CD4-positive, alpha-beta memory T cell (primary cell): ENCODE measurements around the gene TP53BP2. TPM values are rescaled to one million over a fixed set of nuclear protein-coding genes. Genes with fewer than 3 reads are reported as not detected.
"Not testable (repeated sequence)": the region's sequence is repeated elsewhere in the genome, so short reads cannot be mapped to it uniquely, and the experiment has no call there.

ENCODE experiments used
- CTCF ChIA-PET: fragments of 350-600 bp; sonication (Branson Sonifier 250); formaldehyde crosslinking; loops from one replicate; lab custom pipeline; 2021; ENCODE audit warnings: inconsistent platforms; ENCODE audit not compliant: partially characterized antibody; lab: Charles Lee
- POLR2A ChIA-PET: fragments of 350-600 bp; sonication (Branson Sonifier 250); formaldehyde crosslinking; loops from one replicate; lab custom pipeline; 2021; ENCODE audit not compliant: partially characterized antibody; lab: Charles Lee
- DNase-seq, 5 donors: peaks; one replicate each; pipeline versions ENCODE4 v3.0.0 to v3.0.0-alpha.2; 2020 to 2022; ENCODE audit warnings: mixed read lengths in 1 of 5
- H3K27ac ChIP-seq: one replicate; pipeline ENCODE4 v1.7.0; 2013; ENCODE audit warnings: low read depth, low read length
- H3K27me3 ChIP-seq: 2 replicates; pipeline ENCODE4 v1.7.0; 2013; ENCODE audit warnings: mild to moderate bottlenecking, low read length, moderate library complexity; ENCODE audit not compliant: insufficient read depth
- H3K36me3 ChIP-seq: 2 replicates; pipeline ENCODE4 v1.7.0; 2013; ENCODE audit warnings: mild to moderate bottlenecking, low read length, moderate library complexity; ENCODE audit not compliant: insufficient read depth
- H3K4me1 ChIP-seq: 2 replicates; pipeline ENCODE4 v1.7.0; 2013; ENCODE audit warnings: mild to moderate bottlenecking, low read length, moderate library complexity; ENCODE audit not compliant: insufficient read depth
- H3K4me3 ChIP-seq, 2 donors: one replicate each; pipeline ENCODE4 v1.7.0; 2013; ENCODE audit warnings: low read length in 2 of 2, mild to moderate bottlenecking in 1 of 2
- H3K9me3 ChIP-seq, 2 donors: one replicate each; pipeline ENCODE4 v1.7.0; 2013; ENCODE audit warnings: low read length in 2 of 2, control low read depth in 1 of 2; ENCODE audit not compliant: control insufficient read depth in 1 of 2
- H3K27ac Mint-ChIP-seq, 7 donors: one replicate each; pipeline ENCODE4 v1.8.0; 2020 to 2021; ENCODE audit warnings: mixed read lengths in 7 of 7, mild to moderate bottlenecking in 6 of 7, inconsistent platforms in 3 of 7, moderate library complexity in 3 of 7
- H3K27me3 Mint-ChIP-seq, 2 donors: one replicate each; pipeline ENCODE4 v1.8.0; 2020 to 2021; ENCODE audit warnings: mixed read lengths in 2 of 2
- H3K36me3 Mint-ChIP-seq, 2 donors: one replicate each; pipeline ENCODE4 v1.8.0; 2020 to 2021; ENCODE audit warnings: mixed read lengths in 2 of 2, inconsistent platforms in 1 of 2, mild to moderate bottlenecking in 1 of 2
- H3K4me1 Mint-ChIP-seq, 4 donors: one replicate each; pipeline ENCODE4 v1.8.0; 2020 to 2021; ENCODE audit warnings: mixed read lengths in 4 of 4, mild to moderate bottlenecking in 1 of 4
- H3K4me3 Mint-ChIP-seq, 8 donors: one replicate each; pipeline ENCODE4 v1.8.0; 2020 to 2021; ENCODE audit warnings: mixed read lengths in 8 of 8, mild to moderate bottlenecking in 7 of 8, moderate library complexity in 6 of 8, inconsistent platforms in 3 of 8
- H3K9me3 Mint-ChIP-seq, 8 donors: one replicate each; pipeline ENCODE4 v1.8.0; 2020 to 2021; ENCODE audit warnings: mixed read lengths in 8 of 8, mild to moderate bottlenecking in 5 of 8, inconsistent platforms in 3 of 8, moderate library complexity in 1 of 8
- intact Hi-C: fragments of 100-400 bp; cut with micrococcal nuclease; formaldehyde crosslinking; loops from one replicate; pipeline ENCODE4 v1.15.1; 2023
- polyA plus RNA-seq, 2 donors: library from polyadenylated mRNA; unstranded; fragments of 300-500 nt; fragmentation: Illumina TruSeq; gene quantifications; one replicate each; pipeline ENCODE4 v1.2.3, GENCODE V29; 2021
- total RNA-seq, 2 experiments: library from RNA; stranded (reverse); gene quantifications; one replicate each; pipeline ENCODE4 v1.2.3, GENCODE V29; 2021

The TP53BP2 gene
- total and polyA plus RNA-seq, 4 experiments from 2014 or later: 8.5 to 49.8 (median 33.8) TPM

GRCh38 chr1:223844787-223845036 is 1.0 kb downstream of the TP53BP2 start:
- Mint-ChIP-seq H3K36me3 (peaks cover 0 to 14% of the 10 kb centered on the region in 2 donors), H3K27me3 (no peaks in the 10 kb centered on the region), H3K4me3 (peak overlapping the region; percentile 94 to 98 (median 95)), H3K9me3 (no peaks in the 10 kb centered on the region), H3K4me1 (peaks cover 35 to 61% (median 42%) of the 10 kb centered on the region in 4 donors), H3K27ac (peak overlapping the region; percentile 97 to 100 (median 98))
- Histone ChIP-seq H3K4me1 (peaks cover 52% of the 10 kb centered on the region), H3K27ac (peak overlapping the region; percentile 98), H3K4me3 (peak overlapping the region; percentile 74 to 76), H3K36me3 (no peaks in the 10 kb centered on the region), H3K9me3 (no peaks in the 10 kb centered on the region), H3K27me3 (no peaks in the 10 kb centered on the region)
- ChIA-PET CTCF (interaction anchor here (0.6 to 3.4 kb wide), 7 partner anchors 9 to 99 kb away, joined by 4 to 27 read pairs (median 12); no protein-coding TSS in a partner anchor), POLR2A (interaction anchor here (1.1 to 4.4 kb wide), 13 partner anchors 8 to 1132 kb away, joined by 3 to 39 read pairs (median 10); partner anchors contain the start of genes AIDA, BROX and CAPN2)
- peak; percentile 38 to 78 (median 45) for DNase-seq
- intact Hi-C loops: loop anchor here (1.0 to 10.0 kb wide), 5 partner anchors 8 to 340 kb away; partner anchors contain the start of genes CAPN2 and DEGS1

- intact Hi-C loops: loop anchor here (1.0 to 10.0 kb wide), 3 partner anchors 8 to 341 kb away; partner anchors contain the start of gene DEGS1
- Mint-ChIP-seq H3K36me3 (peaks cover 0 to 14% of the 10 kb centered on the region in 2 donors), H3K4me1 (peaks cover 33 to 62% (median 41%) of the 10 kb centered on the region in 4 donors), H3K27me3 (no peaks in the 10 kb centered on the region), H3K27ac (peak overlapping the region; percentile 97 to 100 (median 98)), H3K9me3 (no peaks in the 10 kb centered on the region), H3K4me3 (peak overlapping the region; percentile 94 to 98 (median 95))
- H3K36me3 ChIP-seq: no peaks in the 10 kb centered on the region
- H3K9me3 ChIP-seq: no peaks in the 10 kb centered on the region
- H3K4me1 ChIP-seq: peaks cover 56% of the 10 kb centered on the region
- H3K4me3 ChIP-seq: peak overlapping the region; percentile 74 to 76
- H3K27me3 ChIP-seq: no peaks in the 10 kb centered on the region
- peak overlapping the region; percentile 98 for H3K27ac ChIP-seq
- peak; percentile 20 to 52 (median 30) for DNase-seq
- POLR2A ChIA-PET: interaction anchor here (1.5 to 4.4 kb wide), 12 partner anchors 8 to 1131 kb away, joined by 3 to 39 read pairs (median 10); partner anchors contain the start of genes AIDA, BROX and CAPN2
- CTCF ChIA-PET: interaction anchor here (0.6 to 3.4 kb wide), 6 partner anchors 8 to 98 kb away, joined by 4 to 27 read pairs (median 10); no protein-coding TSS in a partner anchor
Measured at GRCh38 chr1:223843934-223844786, 1.6 kb downstream of the TP53BP2 start.

GRCh38 chr1:223842784-223843183 is 3.0 kb downstream of the TP53BP2 start:
- intact Hi-C loops: loop anchor here (10.0 kb wide), 1 partner anchor 342 kb away; the partner anchor contains the start of gene DEGS1
- H3K27ac Mint-ChIP-seq: peak overlapping the region in 6 of 7 donors; percentile 10 to 67 (median 36)
- POLR2A ChIA-PET: interaction anchor here (0.9 to 1.8 kb wide), 4 partner anchors 9 to 131 kb away, joined by 3 to 7 read pairs (median 4); partner anchors contain the start of gene CAPN2

GRCh38 chr1:223841977-223842623 is 3.6 kb downstream of the TP53BP2 start:
- H3K4me1 Mint-ChIP-seq: peaks cover 41 to 70% (median 49%) of the 10 kb centered on the region in 4 donors
- not testable (repeated sequence) for DNase-seq, H3K9me3 Mint-ChIP-seq, H3K36me3 ChIP-seq, H3K27ac ChIP-seq, H3K4me3 ChIP-seq, H3K27me3 Mint-ChIP-seq, H3K9me3 ChIP-seq, H3K27me3 ChIP-seq
- peak overlapping the region in 1 of 8 donors; percentile 32 for H3K4me3 Mint-ChIP-seq
- peaks cover 0 to 14% of the 10 kb centered on the region in 2 donors for H3K36me3 Mint-ChIP-seq
- H3K4me1 ChIP-seq: peaks cover 67% of the 10 kb centered on the region
- intact Hi-C loops: loop anchor here (10.0 kb wide), 1 partner anchor 343 kb away; the partner anchor contains the start of gene DEGS1
- POLR2A ChIA-PET: interaction anchor here (0.9 to 1.8 kb wide), 5 partner anchors 8 to 130 kb away, joined by 3 to 7 read pairs (median 5); partner anchors contain the start of gene CAPN2
- peak overlapping the region in 2 of 7 donors; percentile 33 to 51 for H3K27ac Mint-ChIP-seq
- CTCF ChIA-PET: interaction anchor here (1.2 to 2.3 kb wide), 3 partner anchors 9 to 615 kb away, joined by 3 to 7 read pairs (median 5); no protein-coding TSS in a partner anchor

More at GRCh38 chr1:223842784-223843183, 3.0 kb downstream of the TP53BP2 start:
- Histone ChIP-seq H3K4me1 (peaks cover 66% of the 10 kb centered on the region), H3K27me3 (no peaks in the 10 kb centered on the region), H3K4me3 (no peak overlapping the region), H3K27ac (no peak overlapping the region), H3K36me3 (no peaks in the 10 kb centered on the region), H3K9me3 (no peaks in the 10 kb centered on the region)
- H3K9me3 Mint-ChIP-seq: no peaks in the 10 kb centered on the region
- CTCF ChIA-PET: interaction anchor here (0.7 to 1.2 kb wide), 2 partner anchors 500 to 615 kb away, joined by 3 read pairs; no protein-coding TSS in a partner anchor
- no peaks in the 10 kb centered on the region for H3K27me3 Mint-ChIP-seq
- no peak for DNase-seq
- peaks cover 0 to 14% of the 10 kb centered on the region in 2 donors for H3K36me3 Mint-ChIP-seq
- peaks cover 43 to 66% (median 51%) of the 10 kb centered on the region in 4 donors for H3K4me1 Mint-ChIP-seq
- peak overlapping the region; percentile 9 to 73 (median 52) for H3K4me3 Mint-ChIP-seq

GRCh38 chr1:223840254-223840653 is 5.5 kb downstream of the TP53BP2 start:
- H3K27ac ChIP-seq: no peak overlapping the region
- ChIA-PET CTCF (interaction anchor here (1.2 to 2.3 kb wide), 3 partner anchors 15 to 91 kb away, joined by 4 to 7 read pairs (median 4); no protein-coding TSS in a partner anchor), POLR2A (interaction anchor here (1.3 kb wide), 1 partner anchor 28 kb away, joined by 5 read pairs; no protein-coding TSS in a partner anchor)
- peaks cover 36 to 59% (median 43%) of the 10 kb centered on the region in 4 donors for H3K4me1 Mint-ChIP-seq
- H3K4me3 Mint-ChIP-seq: peak overlapping the region in 1 of 8 donors; percentile 0
- intact Hi-C loops: loop anchor here (10.0 kb wide), 1 partner anchor 345 kb away; the partner anchor contains the start of gene DEGS1
- no peaks in the 10 kb centered on the region for H3K36me3 ChIP-seq
- H3K27ac Mint-ChIP-seq: peak overlapping the region in 5 of 7 donors; percentile 28 to 69 (median 34)
- H3K9me3 ChIP-seq: no peaks in the 10 kb centered on the region
- H3K27me3 ChIP-seq: no peaks in the 10 kb centered on the region
- no peak for DNase-seq
- H3K4me1 ChIP-seq: peaks cover 79% of the 10 kb centered on the region
- H3K4me3 ChIP-seq: no peak overlapping the region
- H3K9me3 Mint-ChIP-seq: no peaks in the 10 kb centered on the region
- H3K36me3 Mint-ChIP-seq: peaks cover 0 to 12% of the 10 kb centered on the region in 2 donors
- no peaks in the 10 kb centered on the region for H3K27me3 Mint-ChIP-seq

GRCh38 chr1:223838125-223838854 is 7.5 kb downstream of the TP53BP2 start:
- H3K27ac ChIP-seq: no peak overlapping the region
- Mint-ChIP-seq H3K27me3 (no peaks in the 10 kb centered on the region), H3K36me3 (no peaks in the 10 kb centered on the region), H3K27ac (peak overlapping the region in 4 of 7 donors; percentile 61 to 89 (median 81)), H3K4me1 (peaks cover 30 to 41% (median 34%) of the 10 kb centered on the region in 4 donors), H3K4me3 (peak overlapping the region in 5 of 8 donors; percentile 37 to 49 (median 48)), H3K9me3 (no peaks in the 10 kb centered on the region)
- H3K36me3 ChIP-seq: no peaks in the 10 kb centered on the region
- ChIA-PET CTCF (interaction anchor here (1.1 to 1.6 kb wide), 3 partner anchors 15 to 89 kb away, joined by 3 read pairs; no protein-coding TSS in a partner anchor), POLR2A (interaction anchor here (1.0 to 3.5 kb wide), 2 partner anchors 7 to 9 kb away, joined by 3 to 39 read pairs; partner anchors contain the start of gene TP53BP2)
- H3K9me3 ChIP-seq: no peaks in the 10 kb centered on the region
- no peak for DNase-seq
- intact Hi-C loops: loop anchor here (5.0 kb wide), 1 partner anchor 494 kb away; the partner anchor contains the start of gene NVL
- H3K27me3 ChIP-seq: no peaks in the 10 kb centered on the region
- H3K4me3 ChIP-seq: no peak overlapping the region
- peaks cover 81% of the 10 kb centered on the region for H3K4me1 ChIP-seq
